Aorta (tissue), 5 donors: ENCODE measurements around the gene SASH1. TPM values are rescaled to one million over a fixed set of nuclear protein-coding genes. Genes with fewer than 3 reads are reported as not detected.

Experiments
- ATAC-seq: fragments of 200-7000 bp; cut with Tn5 transposase; one replicate; pipeline ENCODE4 v1.9.1; 2022; ENCODE audit warnings: moderate library complexity; ENCODE audit not compliant: low FRiP score
- DNase-seq, 2 donors: peaks; one replicate each; pipeline ENCODE4 v3.0.0-alpha.2; 2020
- H3K27ac ChIP-seq, 2 donors: one replicate each; pipeline ENCODE4 v1.5.1; 2013; ENCODE audit warnings: low read length in 2 of 2, mild to moderate bottlenecking in 2 of 2, moderate library complexity in 2 of 2, control low read depth in 1 of 2, inconsistent platforms in 1 of 2, low read depth in 1 of 2
- H3K27me3 ChIP-seq, 2 donors: one replicate each; pipeline ENCODE4 v1.6.1; 2013; ENCODE audit warnings: control low read depth in 1 of 2, low read length in 1 of 2, mild to moderate bottlenecking in 1 of 2, moderate library complexity in 1 of 2; ENCODE audit not compliant: insufficient read depth in 2 of 2, control insufficient read depth in 1 of 2
- H3K36me3 ChIP-seq, 2 donors: one replicate each; pipeline ENCODE4 v1.6.1; 2013; ENCODE audit warnings: control low read depth in 1 of 2, low read length in 1 of 2, mild to moderate bottlenecking in 1 of 2; ENCODE audit not compliant: insufficient read depth in 2 of 2, control insufficient read depth in 1 of 2
- H3K4me1 ChIP-seq, 2 donors: one replicate each; pipeline ENCODE4 v1.6.1; 2013; ENCODE audit warnings: low read length in 2 of 2, control low read depth in 1 of 2, mild to moderate bottlenecking in 1 of 2, moderate library complexity in 1 of 2; ENCODE audit not compliant: insufficient read depth in 2 of 2, control insufficient read depth in 1 of 2
- H3K4me3 ChIP-seq, 2 donors: one replicate each; pipeline ENCODE4 v1.5.1; 2013; ENCODE audit warnings: low read length in 2 of 2, control low read depth in 1 of 2, mild to moderate bottlenecking in 1 of 2
- H3K9me3 ChIP-seq: one replicate; pipeline ENCODE4 v1.6.1; 2013; ENCODE audit warnings: mild to moderate bottlenecking, low read length; ENCODE audit not compliant: control insufficient read depth
- WGBS, 2 donors: extraction: QIAGEN DNeasy Blood & Tissue Kit; methylation state at CpG; one replicate each; pipeline ENCODE4 v1.1.7; 2013; 5-methylcytosine and 5-hydroxymethylcytosine counted together
- intact Hi-C, 2 donors: fragments of 100-400 bp; cut with DNase I; formaldehyde crosslinking; loops; one replicate each; pipeline versions ENCODE4 v1.14.2 to v1.15.0; 2022
- polyA plus RNA-seq, 2 donors: library from polyadenylated mRNA; stranded (reverse); fragments of 200-250 nt; gene quantifications; one replicate each; pipeline ENCODE4 v1.2.3, GENCODE V29; 2013
- total RNA-seq, 2 donors: library from RNA; stranded (reverse); fragmentation: NEBNext Ultra II Directional; extraction: Animal tissue kit (Norgen Biotek cat#: 25700); gene quantifications; one replicate each; pipeline ENCODE4 v1.2.1, GENCODE V29; 2021
- donor health status: healthy with polysubstance abuse.
- donor health status: Bipolar disorder and iron deficiency.
- donor health status: DM: no; HTN: no; CAD: no.
- donor health status: DM: no; HTN: no; CAD: no.
- donor health status: DM: yes; HTN: yes; CAD: no.

SASH1 gene
- total and polyA plus RNA-seq, 4 donors = 10.3 to 120 (median 67.8) TPM

GRCh38 chr6:148445116-148445515 lies 102.5 kb downstream of the SASH1 start:
- Histone ChIP-seq H3K27me3 (no peaks in the 10 kb centered on the region), H3K4me1 (peaks cover 0 to 12% of the 10 kb centered on the region in 2 donors), H3K4me3 (no peak overlapping the region), H3K9me3 (no peaks in the 10 kb centered on the region), H3K27ac (no peak overlapping the region), H3K36me3 (no peaks in the 10 kb centered on the region)
- ATAC-seq (no peak), DNase-seq (no peak)
- intact Hi-C loops = no loop called here
- 74% methylated on average over 6 of the region's 6 CpGs for WGBS, 2 donors

GRCh38 chr6:148445620-148446019 lies 103.0 kb downstream of the SASH1 start:
- Histone ChIP-seq H3K36me3 (no peaks in the 10 kb centered on the region), H3K4me3 (no peak overlapping the region), H3K27ac (no peak overlapping the region), H3K4me1 (peaks cover 0 to 12% of the 10 kb centered on the region in 2 donors), H3K27me3 (no peaks in the 10 kb centered on the region), H3K9me3 (no peaks in the 10 kb centered on the region)
- DNase-seq (no peak), ATAC-seq (no peak)
- intact Hi-C loops = no loop called here
- 52 to 55% methylated on average over 6 of the region's 6 CpGs for WGBS, 2 donors

DNA sequence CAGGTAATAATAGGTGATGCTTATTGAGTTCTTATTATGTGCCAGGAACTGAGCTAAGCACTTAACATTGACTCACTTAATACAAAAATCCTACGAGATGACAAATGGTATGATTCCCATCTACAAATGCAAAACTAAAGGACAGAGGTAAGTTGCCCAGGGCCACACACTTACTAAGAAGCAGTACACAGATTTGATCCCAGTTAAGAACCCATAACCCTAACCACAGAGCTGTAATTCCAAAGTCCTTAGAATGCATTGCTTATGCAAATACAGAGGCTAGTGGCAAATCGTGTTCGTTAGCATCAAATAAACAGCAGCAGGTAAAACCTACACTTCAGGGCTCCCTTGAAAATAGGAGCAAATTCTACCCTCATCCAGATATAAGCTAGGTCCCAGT lies 104.0 kb downstream of the SASH1 start:
- no peaks in the 10 kb centered on the region for H3K36me3 ChIP-seq
- 88 to 91% methylated on average over 3 of the region's 3 CpGs for WGBS, 2 donors
- no peak for ATAC-seq
- no peaks in the 10 kb centered on the region for H3K9me3 ChIP-seq
- no peak overlapping the region for H3K27ac ChIP-seq
- no peak overlapping the region for H3K4me3 ChIP-seq
- H3K4me1 ChIP-seq = peaks cover 0 to 5% of the 10 kb centered on the region in 2 donors
- no peaks in the 10 kb centered on the region for H3K27me3 ChIP-seq
- intact Hi-C loops = no loop called here
- no peak for DNase-seq

DNA sequence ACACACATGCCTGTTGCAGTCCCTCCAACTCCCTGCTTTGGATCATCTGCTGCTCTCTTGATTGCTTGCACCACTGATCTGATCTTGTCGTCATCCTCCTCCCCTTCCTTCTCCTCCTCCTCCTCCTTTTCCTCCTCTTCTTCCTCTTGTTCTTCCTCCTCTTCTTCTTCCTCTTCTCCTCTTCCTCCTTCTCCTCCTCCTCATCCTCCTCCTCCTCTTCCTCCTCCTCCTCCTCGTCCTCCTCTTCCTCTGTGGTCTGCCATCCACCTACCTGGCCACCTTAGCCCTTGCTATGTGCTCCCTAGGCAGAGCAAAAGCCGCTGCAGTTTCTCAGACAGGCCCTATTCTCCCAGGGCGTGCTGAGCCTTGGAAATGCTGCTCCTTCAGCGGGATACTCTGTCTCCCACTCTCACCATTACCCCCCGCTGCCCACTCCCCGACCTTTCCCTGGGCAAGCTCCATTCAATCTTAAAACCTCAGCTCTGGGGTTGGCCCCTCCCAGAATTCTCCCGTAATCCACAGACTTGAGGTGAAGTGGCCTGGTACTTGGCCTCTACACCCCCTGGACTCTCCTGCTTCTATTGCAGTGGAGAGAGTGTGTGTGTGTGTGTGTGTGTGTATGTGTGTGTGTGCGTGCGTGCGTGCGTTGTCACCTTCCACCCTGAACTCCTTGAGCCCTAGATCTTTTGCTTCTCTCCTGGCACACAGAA lies 105.0 kb downstream of the SASH1 start:
- Histone ChIP-seq H3K4me1 (peaks cover 0 to 5% of the 10 kb centered on the region in 2 donors), H3K27ac (no peak overlapping the region), H3K27me3 (no peaks in the 10 kb centered on the region), H3K9me3 (no peaks in the 10 kb centered on the region), H3K4me3 (no peak overlapping the region), H3K36me3 (no peaks in the 10 kb centered on the region)
- DNase-seq (no peak), ATAC-seq (no peak)
- intact Hi-C loops = no loop called here
- 88 to 90% methylated on average over 12 of the region's 12 CpGs for WGBS, 2 donors

DNA sequence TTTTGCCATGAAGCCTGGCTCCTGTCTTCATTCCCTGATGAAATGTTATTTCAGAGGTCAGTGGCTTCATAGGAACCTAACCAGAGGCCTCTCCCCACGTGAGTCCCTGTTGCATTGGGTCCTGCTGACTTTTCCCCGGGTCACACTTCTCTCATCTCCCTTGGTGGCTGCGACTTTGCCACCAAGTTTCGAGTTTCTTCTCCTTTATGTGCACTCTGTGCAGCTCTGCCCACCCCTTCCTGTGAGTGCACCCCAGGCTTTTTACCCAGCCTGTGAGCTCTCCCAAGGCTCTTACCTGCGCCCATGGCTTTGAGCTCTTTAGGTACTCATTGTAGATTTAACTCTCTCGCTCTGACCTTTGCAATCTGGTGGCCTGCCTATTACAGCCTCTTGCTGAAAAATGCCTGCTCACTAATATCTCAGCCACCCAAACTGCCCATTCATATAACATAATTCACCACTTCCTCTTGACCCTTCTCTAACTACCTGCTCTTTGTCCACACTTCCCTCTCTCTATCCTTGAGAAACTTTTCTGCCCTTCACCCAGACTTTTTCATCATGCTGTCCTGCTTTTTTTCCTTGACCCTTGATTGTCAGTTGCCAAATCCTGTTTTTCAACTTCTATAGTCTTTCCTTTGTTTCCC lies 105.9 kb downstream of the SASH1 start:
- no peak overlapping the region for H3K4me3 ChIP-seq
- no peaks in the 10 kb centered on the region for H3K27me3 ChIP-seq
- 78 to 83% methylated on average over 6 of the region's 6 CpGs for WGBS, 2 donors
- H3K27ac ChIP-seq = no peak overlapping the region
- H3K9me3 ChIP-seq = no peaks in the 10 kb centered on the region
- intact Hi-C loops = no loop called here
- no peak for DNase-seq
- no peaks in the 10 kb centered on the region for H3K36me3 ChIP-seq
- ATAC-seq = no peak
- peaks cover 0 to 5% of the 10 kb centered on the region in 2 donors for H3K4me1 ChIP-seq

DNA sequence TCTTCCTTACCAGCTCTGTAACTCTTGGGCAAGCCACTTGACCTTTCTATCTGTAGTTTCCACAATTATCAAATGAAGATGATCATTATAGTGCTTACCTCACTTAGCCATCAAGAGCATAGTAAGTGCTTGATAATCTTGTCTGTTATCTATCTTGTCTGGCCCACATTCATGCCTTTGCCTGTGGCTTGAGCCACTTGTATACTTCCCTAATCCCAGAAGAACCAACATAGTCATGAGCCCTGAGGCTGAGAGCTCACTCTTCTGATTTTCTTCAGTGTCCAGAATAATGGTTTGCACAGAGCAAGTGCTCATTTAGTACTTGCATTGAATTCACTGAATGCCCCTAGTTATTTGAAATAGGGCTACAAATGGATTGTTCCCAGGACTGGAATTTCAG lies 108.2 kb downstream of the SASH1 start:
- intact Hi-C loops = no loop called here
- no peak for DNase-seq
- ATAC-seq = no peak
- no peaks in the 10 kb centered on the region for H3K4me1 ChIP-seq
- no peak overlapping the region for H3K4me3 ChIP-seq
- H3K27me3 ChIP-seq = no peaks in the 10 kb centered on the region
- H3K36me3 ChIP-seq = no peaks in the 10 kb centered on the region
- H3K27ac ChIP-seq = no peak overlapping the region
- H3K9me3 ChIP-seq = no peaks in the 10 kb centered on the region

- Histone ChIP-seq H3K4me3 (no peak overlapping the region), H3K4me1 (no peaks in the 10 kb centered on the region), H3K27ac (no peak overlapping the region), H3K27me3 (no peaks in the 10 kb centered on the region), H3K9me3 (no peaks in the 10 kb centered on the region), H3K36me3 (no peaks in the 10 kb centered on the region)
- ATAC-seq (no peak), DNase-seq (no peak)
- 86 to 88% methylated on average over 8 of the region's 8 CpGs for WGBS, 2 donors
- intact Hi-C loops = no loop called here
These were observed 109.1 kb downstream of the SASH1 start for GRCh38 chr6:148451690-148452089.

- intact Hi-C loops = no loop called here
- ATAC-seq = no peak
- WGBS, 2 donors = 83 to 85% methylated on average over 16 of the region's 16 CpGs
- no peaks in the 10 kb centered on the region for H3K27me3 ChIP-seq
- no peak overlapping the region for H3K27ac ChIP-seq
- H3K9me3 ChIP-seq = no peaks in the 10 kb centered on the region
- no peak for DNase-seq
- H3K4me1 ChIP-seq = no peaks in the 10 kb centered on the region
- no peak overlapping the region for H3K4me3 ChIP-seq
- no peaks in the 10 kb centered on the region for H3K36me3 ChIP-seq
These were observed 110.2 kb downstream of the SASH1 start for GRCh38 chr6:148452876-148453275.

DNA sequence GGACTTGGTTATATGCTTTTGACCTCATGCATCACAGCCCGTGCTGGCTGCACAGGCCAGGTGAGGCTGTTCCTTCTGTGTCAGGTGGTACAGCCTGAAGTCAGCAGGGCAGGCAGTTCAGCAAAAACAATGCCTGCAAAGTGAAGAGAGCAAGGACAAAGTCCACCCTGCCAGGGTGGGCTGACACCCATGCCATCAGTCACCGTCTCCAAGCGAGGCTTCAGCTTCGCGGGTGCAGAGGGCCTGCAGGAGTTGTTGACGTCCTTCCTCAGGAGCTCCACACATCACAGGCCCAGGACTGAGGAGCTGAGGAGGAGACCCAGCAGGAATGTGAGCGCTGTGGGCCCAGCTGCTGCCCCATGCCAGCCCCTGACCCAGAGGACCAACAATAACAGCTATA lies 111.3 kb downstream of the SASH1 start:
- intact Hi-C loops = no loop called here
- DNase-seq (no peak), ATAC-seq (no peak)
- 68 to 74% methylated on average over 7 of the region's 7 CpGs for WGBS, 2 donors
- Histone ChIP-seq H3K4me1 (no peaks in the 10 kb centered on the region), H3K27me3 (no peaks in the 10 kb centered on the region), H3K36me3 (no peaks in the 10 kb centered on the region), H3K4me3 (no peak overlapping the region), H3K27ac (no peak overlapping the region), H3K9me3 (no peaks in the 10 kb centered on the region)
